ENCODE results near the gene TMEM184B. TPM values are rescaled to one million over a fixed set of nuclear protein-coding genes. Genes with fewer than 3 reads are reported as not detected.

Gene TMEM184B
- total and polyA plus RNA-seq, 2 donors from 2014 or later, result 22.9 to 54.1 TPM

GRCh38 chr22:38203090-38203810 is 69.6 kb downstream of the TMEM184B start:
- no peak for TF ChIP-seq CTCF (IDR thresholded peaks at IDR 0.05; ENCODE audit: borderline replicate concordance, extremely low read depth, insufficient read depth)
- no peaks in the 10 kb centered on the region for H3K36me3 ChIP-seq (ENCODE audit: control insufficient read depth in 2 of 3, insufficient read depth in 3 of 3, low read length in 3 of 3)
- intact Hi-C loops (cut with DNase I), result no loop called here
- DNase-seq, result peak; percentile 64 to 93 (median 77)
- H3K4me1 ChIP-seq (ENCODE audit: control insufficient read depth in 2 of 3, insufficient read depth in 2 of 3, low read depth in 1 of 3, low read length in 3 of 3), result peaks cover 0 to 18% (median 0%) of the 10 kb centered on the region in 3 donors
- no peaks in the 10 kb centered on the region for H3K27me3 ChIP-seq (ENCODE audit: control insufficient read depth, insufficient read depth, low read length)
- H3K9me3 ChIP-seq (ENCODE audit: control insufficient read depth in 2 of 3, insufficient read depth in 1 of 3, low read length in 3 of 3), result no peaks in the 10 kb centered on the region
- H3K27ac ChIP-seq (ENCODE audit: low read depth in 2 of 2, low read length in 2 of 2), result peak overlapping the region; percentile 97 to 98
- peak overlapping the region; percentile 7 to 95 (median 88) for H3K9ac ChIP-seq (ENCODE audit: low read length in 3 of 3)
- FAIRE-seq, result no peak
- peak overlapping the region; percentile 47 to 86 (median 83) for H3K4me3 ChIP-seq (ENCODE audit: low read length in 3 of 3)

- no peaks in the 10 kb centered on the region for H3K9me3 ChIP-seq (ENCODE audit: control insufficient read depth in 2 of 3, insufficient read depth in 1 of 3, low read length in 3 of 3)
- H3K4me1 ChIP-seq (ENCODE audit: control insufficient read depth in 2 of 3, insufficient read depth in 2 of 3, low read depth in 1 of 3, low read length in 3 of 3), result peaks cover 0 to 18% (median 0%) of the 10 kb centered on the region in 3 donors
- H3K27ac ChIP-seq (ENCODE audit: low read depth in 2 of 2, low read length in 2 of 2), result peak overlapping the region; percentile 97 to 98
- H3K27me3 ChIP-seq (ENCODE audit: control insufficient read depth, insufficient read depth, low read length), result no peaks in the 10 kb centered on the region
- intact Hi-C loops (cut with DNase I), result no loop called here
- peak overlapping the region; percentile 7 to 95 (median 88) for H3K9ac ChIP-seq (ENCODE audit: low read length in 3 of 3)
- DNase-seq (peak; percentile 74 to 96 (median 87)), FAIRE-seq (no peak)
- peak; percentile 5 for TF ChIP-seq CTCF (IDR thresholded peaks at IDR 0.05; ENCODE audit: borderline replicate concordance, extremely low read depth, insufficient read depth)
- no peaks in the 10 kb centered on the region for H3K36me3 ChIP-seq (ENCODE audit: control insufficient read depth in 2 of 3, insufficient read depth in 3 of 3, low read length in 3 of 3)
- peak overlapping the region; percentile 47 to 86 (median 83) for H3K4me3 ChIP-seq (ENCODE audit: low read length in 3 of 3)
Observed at GRCh38 chr22:38202437-38203089, 70.2 kb downstream of the TMEM184B start.

DNA sequence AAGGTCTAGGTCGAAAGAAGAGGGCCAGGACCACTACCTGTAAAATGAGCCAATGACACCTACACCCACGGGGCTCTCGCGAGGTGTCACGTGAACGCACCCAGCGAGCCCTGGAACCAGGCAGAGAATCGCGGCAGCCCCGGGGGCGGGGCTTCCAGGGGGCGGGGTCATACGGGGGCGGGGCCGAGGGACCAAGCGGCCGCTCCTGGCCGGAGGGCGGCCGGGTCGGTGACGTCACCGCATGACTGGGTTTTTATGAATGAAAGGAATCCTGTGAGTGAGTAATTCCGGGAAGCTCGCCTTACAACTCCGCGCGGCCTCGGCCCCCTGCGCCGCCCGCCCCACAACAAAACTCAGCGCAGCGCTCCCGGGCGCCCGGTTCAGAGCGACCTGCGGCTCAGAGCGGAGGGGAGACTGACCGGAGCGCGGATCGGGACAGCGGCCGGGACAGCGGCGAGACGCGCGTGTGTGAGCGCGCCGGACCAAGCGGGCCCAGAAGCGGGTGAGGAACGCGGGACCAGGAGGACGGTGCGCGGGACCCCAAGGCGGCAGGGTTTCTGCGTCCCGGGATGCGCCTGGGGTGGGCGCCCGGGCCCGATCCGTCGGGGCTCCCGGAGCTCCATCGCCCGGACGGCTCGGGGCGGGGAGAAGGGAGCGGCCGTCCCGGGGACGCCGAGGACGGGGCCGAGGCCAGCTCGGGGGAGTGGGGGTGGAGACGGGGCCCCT is 70.9 kb downstream of the TMEM184B start, which contains the start of gene MAFF:
Gene MAFF (plus strand): TSS at position 284 of the 726 bp plus-strand sequence. CDS start 11,860 bp downstream, outside the sequence.
- peak within 1 kb of the TSS; percentile 47 to 86 (median 83) for H3K4me3 ChIP-seq (ENCODE audit: low read length in 3 of 3)
- FAIRE-seq, result no peak

More for the DNA sequence above, 70.9 kb downstream of the TMEM184B start, which contains the start of gene MAFF:
- intact Hi-C loops (cut with DNase I), result no loop called here
- Histone ChIP-seq H3K27ac (ENCODE audit: low read depth in 2 of 2, low read length in 2 of 2) (peak within 1 kb of the TSS; percentile 97 to 98), H3K4me1 (ENCODE audit: control insufficient read depth in 2 of 3, insufficient read depth in 2 of 3, low read depth in 1 of 3, low read length in 3 of 3) (peaks cover 0 to 18% (median 0%) of the 10 kb centered on the region in 3 donors), H3K9ac (ENCODE audit: low read length in 3 of 3) (peak within 1 kb of the TSS in 2 of 3 donors; percentile 88 to 95), H3K27me3 (ENCODE audit: control insufficient read depth, insufficient read depth, low read length) (no peaks in the 10 kb centered on the region), H3K36me3 (ENCODE audit: control insufficient read depth in 2 of 3, insufficient read depth in 3 of 3, low read length in 3 of 3) (no peaks in the 10 kb centered on the region), H3K9me3 (ENCODE audit: control insufficient read depth in 2 of 3, insufficient read depth in 1 of 3, low read length in 3 of 3) (no peaks in the 10 kb centered on the region)
- peak; percentile 96 to 99 (median 97) for DNase-seq
- no peak for TF ChIP-seq CTCF (IDR thresholded peaks at IDR 0.05; ENCODE audit: borderline replicate concordance, extremely low read depth, insufficient read depth)
